ENCODE measurements around the gene CFAP161. TPM values are rescaled to one million over a fixed set of nuclear protein-coding genes. Genes with fewer than 3 reads are reported as not detected.

Gene CFAP161
- total and polyA plus RNA-seq, 2 of the 13 experiments (the other 11 are each of a cell fraction or from before 2014, with no cell fraction given) = not detected

DNA sequence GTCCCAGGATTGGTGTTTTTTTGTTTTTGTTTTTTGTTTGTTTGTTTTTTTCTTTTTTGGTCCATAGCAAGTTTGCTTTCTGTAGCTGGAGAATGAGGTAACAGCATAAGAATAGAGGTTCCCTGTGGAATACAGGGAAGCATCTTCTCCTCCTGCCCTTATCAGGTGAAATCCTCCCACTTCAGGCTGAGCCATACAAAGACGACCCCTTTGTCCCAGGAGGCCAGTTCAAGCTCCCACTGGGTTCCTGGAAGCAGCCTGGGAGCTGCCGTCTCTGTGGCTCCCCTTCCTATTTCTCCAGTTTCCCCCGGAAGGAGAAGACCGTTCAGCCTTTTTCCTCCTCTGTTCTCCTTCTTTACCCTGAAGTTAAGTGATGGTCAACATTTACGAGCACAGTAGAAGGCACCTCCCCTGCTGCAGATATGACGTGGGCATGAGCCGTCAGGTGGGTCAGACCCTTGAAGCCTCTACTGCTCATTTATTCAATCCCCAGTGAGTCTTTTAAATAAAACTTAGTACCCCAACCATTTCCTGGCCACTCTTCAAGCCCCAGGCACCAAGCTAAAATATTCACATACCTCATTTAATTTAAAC is 63.7 kb downstream of the CFAP161 start:
- no peak for FAIRE-seq
- Histone ChIP-seq H3K27ac (ENCODE audit: extremely low read length, insufficient read depth, low read length) (no peak overlapping the region), H3K4me1 (ENCODE audit: insufficient read depth, low read length) (no peaks in the 10 kb centered on the region), H4K20me1 (ENCODE audit: insufficient read depth, low read length) (no peaks in the 10 kb centered on the region), H3K27me3 (ENCODE audit: control insufficient read depth in 1 of 2, insufficient read depth in 2 of 2, low read length in 2 of 2) (peaks cover 0 to 28% of the 10 kb centered on the region in 2 experiments; a peak in 1 of 5 replicates), H3K4me3 (replicated peaks in 1 of 3; ENCODE audit: insufficient read depth in 1 of 3, low read depth in 2 of 3, low read length in 3 of 3) (no peak overlapping the region), H2AFZ (ENCODE audit: low read length) (no peak overlapping the region), H3K79me2 (ENCODE audit: insufficient read depth, low read length) (no peaks in the 10 kb centered on the region), H3K36me3 (replicated peaks in 1 of 2; ENCODE audit: control insufficient read depth in 1 of 2, insufficient read depth in 2 of 2, low read length in 2 of 2) (no peaks in the 10 kb centered on the region), H3K9ac (ENCODE audit: insufficient read depth, low read depth, low read length) (no peak overlapping the region), H3K9me3 (ENCODE audit: low read length) (no peaks in the 10 kb centered on the region), H3K4me2 (ENCODE audit: low read depth, low read length) (no peak overlapping the region)
- ChIA-PET POLR2A (no interaction called here), CTCF (ENCODE audit: low intra/inter-chr PET ratio, low total read pairs) (no interaction called here)
- 9% methylated on average over 7 of the region's 7 CpGs for WGBS (ENCODE audit: low lambda C conversion rate)
- TF ChIP-seq ZFP1 (CRISPR knock-in tag; IDR thresholded peaks at IDR 0.05) (no peak), GZF1 (CRISPR knock-in tag; IDR thresholded peaks at IDR 0.05) (no peak), TARDBP (CRISPR knock-in tag; IDR thresholded peaks at IDR 0.05) (no peak), FOXK2 (IDR thresholded peaks at IDR 0.05) (no peak), CBFB (CRISPR knock-in tag; IDR thresholded peaks at IDR 0.05) (no peak)
- no peak for DNase-seq (ENCODE audit: low spot score)
- in situ Hi-C loops (cut with HindIII; ENCODE audit: extremely low pct_ligation_motif_present, low pct_unique_long_range_greater_than_20kb) = no loop called here
- BruUV-seq (replicated peaks) = no TSS peak
- no peak for ATAC-seq
- intact Hi-C loops (cut with micrococcal nuclease; ENCODE audit: unreplicated experiment) = no loop called here

Other genes starting within 250 kb of the CFAP161 start
- gene MESD, start 144.5 kb upstream of the CFAP161 start, total RNA-seq (2016; rRNA removed; fragmentation: Illumina TruSeq; extraction: Trizol) = 24.9 and 46.2 TPM in 2 replicates
- gene MESD, start 144.5 kb upstream of the CFAP161 start, polyA plus RNA-seq (2011; rRNA removed) = 15.6 and 18.0 TPM in 2 replicates
- 4.6 and 5.3 TPM in 2 replicates for gene TLNRD1, start 133.3 kb upstream of the CFAP161 start, total RNA-seq (2016; rRNA removed; fragmentation: Illumina TruSeq; extraction: Trizol)
- 3.4 and 4.7 TPM in 2 replicates for gene TLNRD1, start 133.3 kb upstream of the CFAP161 start, polyA plus RNA-seq (2011; rRNA removed)
- gene IL16, start 62.6 kb downstream of the CFAP161 start, total RNA-seq (2016; rRNA removed; fragmentation: Illumina TruSeq; extraction: Trizol) = not detected in 2 replicates
- gene IL16, start 62.6 kb downstream of the CFAP161 start, polyA plus RNA-seq (2011; rRNA removed) = 0.03 TPM in 2 replicates
- gene STARD5, start 189.9 kb downstream of the CFAP161 start, total RNA-seq (2016; rRNA removed; fragmentation: Illumina TruSeq; extraction: Trizol) = 1.6 and 3.1 TPM in 2 replicates
- gene STARD5, start 189.9 kb downstream of the CFAP161 start, polyA plus RNA-seq (2011; rRNA removed) = 3.5 TPM in 2 replicates
- gene TMC3, start 239.9 kb downstream of the CFAP161 start, total RNA-seq (2016; rRNA removed; fragmentation: Illumina TruSeq; extraction: Trizol) = not detected in 2 replicates
- gene TMC3, start 239.9 kb downstream of the CFAP161 start, polyA plus RNA-seq (2011; rRNA removed) = not detected in 2 replicates

All from HepG2 (cell line).